HUDEP-2 (cell line): ENCODE results near the gene CD1E.
"Not testable (repeated sequence)": the region's sequence is repeated elsewhere in the genome, so short reads cannot be mapped to it uniquely, and the experiment has no call there.

Experiments used
- DNase-seq, 76 experiments: peaks; one replicate each; lab custom pipeline; 2025; ENCODE audit not compliant: unreplicated experiment in 76 of 76; lab: John Stamatoyannopoulos, UW

The CD1E gene

GRCh38 chr1:158357441-158357840 lies 3.7 kb downstream of the CD1E start:
- no peak for DNase-seq

GRCh38 chr1:158362482-158362881 lies 8.8 kb downstream of the CD1E start:
- DNase-seq, result no peak

DNA sequence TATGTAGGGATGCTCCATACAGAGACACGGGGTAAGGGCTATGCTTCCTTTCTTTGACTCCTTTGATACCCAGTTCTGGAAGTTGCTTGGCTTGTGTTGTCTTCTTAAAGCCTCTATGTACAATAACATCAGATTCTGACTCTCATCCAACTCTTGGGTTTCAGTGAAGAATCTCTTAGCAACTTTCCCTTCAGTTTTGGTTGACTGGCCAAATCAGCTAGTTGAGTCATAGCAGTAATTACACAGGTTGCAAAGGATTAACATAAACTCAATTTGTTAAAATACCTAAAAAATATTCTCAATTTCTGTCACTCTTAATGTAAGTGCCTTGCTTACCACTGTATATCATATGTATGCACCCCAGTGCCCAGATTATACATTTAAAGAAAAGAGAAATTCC lies 9.2 kb downstream of the CD1E start:
- no peak for DNase-seq

DNA sequence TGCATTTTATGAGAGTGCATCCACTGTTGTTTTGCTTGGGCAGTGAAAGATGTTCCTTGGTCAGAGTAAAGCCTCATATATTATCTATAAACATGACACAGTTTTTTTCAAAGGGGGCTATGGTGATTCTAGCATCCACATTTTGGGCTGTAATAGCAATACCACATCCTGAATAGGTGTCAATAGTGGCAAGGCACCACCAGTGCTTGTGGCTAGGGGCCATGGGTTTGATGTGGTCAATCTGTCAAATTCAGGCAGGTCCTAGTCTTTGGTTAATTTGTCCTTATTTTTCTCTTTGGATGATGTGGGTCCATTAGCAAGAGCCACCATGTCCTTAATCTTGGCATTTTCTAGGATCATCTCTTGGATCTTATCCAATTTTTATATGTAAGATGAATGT lies 13.1 kb downstream of the CD1E start:
- DNase-seq, result no peak

DNA sequence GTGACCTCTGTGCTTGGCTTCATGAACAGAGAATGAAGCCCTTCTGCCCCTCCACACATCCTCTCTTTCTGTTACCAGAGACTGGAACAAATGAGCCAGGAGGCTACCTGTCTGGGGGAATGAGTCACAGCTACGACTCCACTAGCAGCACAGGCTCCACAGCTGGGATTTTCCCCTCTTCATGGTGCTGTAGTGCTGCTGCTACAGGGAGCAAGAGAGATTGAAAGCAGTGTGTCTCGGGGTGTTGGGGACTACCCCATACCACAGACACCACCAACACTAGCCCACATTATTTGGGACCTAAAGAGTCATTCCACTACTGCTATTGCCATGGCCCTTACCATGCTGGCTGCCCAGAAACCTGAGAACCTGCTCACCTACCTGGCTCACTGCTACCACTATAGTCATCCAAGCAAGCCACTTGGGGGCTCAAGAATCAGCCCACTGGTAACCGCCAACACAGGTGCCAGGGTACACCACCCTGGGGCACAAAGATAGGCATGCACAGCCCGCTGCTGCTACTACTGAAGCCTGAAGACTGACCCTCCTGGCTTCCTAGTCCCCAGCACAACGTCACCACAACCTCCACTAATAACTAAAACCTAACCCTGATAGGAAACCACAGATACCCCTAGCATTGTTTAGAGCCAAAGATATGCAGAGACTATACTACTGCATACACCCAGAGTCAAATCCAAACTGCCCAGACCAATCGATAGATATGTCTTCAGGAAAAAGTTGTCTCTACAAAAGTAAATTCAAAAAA lies 17.7 kb downstream of the CD1E start:
- DNase-seq, result no peak

DNA sequence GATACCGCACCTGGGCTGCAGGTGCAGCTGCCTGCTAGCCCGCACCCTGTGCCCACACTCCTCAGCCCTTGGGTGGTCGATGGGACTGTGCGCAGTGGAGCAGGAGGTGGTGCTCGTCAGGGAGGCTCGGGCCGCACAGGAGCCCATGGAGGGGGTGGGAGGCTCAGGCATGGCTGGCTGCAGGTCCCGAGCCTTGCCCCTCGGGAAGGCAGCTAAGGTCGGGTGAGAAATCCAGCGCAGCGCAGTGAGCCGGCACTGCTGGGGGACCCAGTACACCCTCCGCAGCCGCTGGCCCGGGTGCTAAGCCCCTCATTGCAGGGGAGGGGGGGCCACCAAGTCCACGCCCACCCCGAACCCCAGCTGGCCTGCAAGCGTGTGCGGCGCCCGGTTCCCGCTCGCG lies 20.4 kb downstream of the CD1E start:
- not testable (repeated sequence) for DNase-seq

DNA sequence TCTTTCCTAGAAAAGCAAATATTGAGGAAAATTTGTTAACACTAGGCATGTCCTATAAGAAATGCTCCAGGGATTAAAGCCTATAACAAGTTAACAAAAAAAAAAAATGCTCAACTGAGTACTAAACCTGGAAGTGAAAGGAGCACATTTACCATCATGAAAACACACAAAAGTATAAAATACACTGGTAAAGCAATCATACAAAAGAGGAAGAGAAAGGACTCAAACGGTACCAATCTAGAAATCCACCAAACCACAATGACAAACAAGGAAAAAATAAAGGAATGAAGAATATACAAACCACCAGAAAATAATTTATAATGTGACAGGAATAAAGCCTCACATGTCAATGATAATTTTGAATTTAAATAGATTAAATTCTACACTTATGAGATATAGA lies 21.2 kb downstream of the CD1E start:
- no peak for DNase-seq

DNA sequence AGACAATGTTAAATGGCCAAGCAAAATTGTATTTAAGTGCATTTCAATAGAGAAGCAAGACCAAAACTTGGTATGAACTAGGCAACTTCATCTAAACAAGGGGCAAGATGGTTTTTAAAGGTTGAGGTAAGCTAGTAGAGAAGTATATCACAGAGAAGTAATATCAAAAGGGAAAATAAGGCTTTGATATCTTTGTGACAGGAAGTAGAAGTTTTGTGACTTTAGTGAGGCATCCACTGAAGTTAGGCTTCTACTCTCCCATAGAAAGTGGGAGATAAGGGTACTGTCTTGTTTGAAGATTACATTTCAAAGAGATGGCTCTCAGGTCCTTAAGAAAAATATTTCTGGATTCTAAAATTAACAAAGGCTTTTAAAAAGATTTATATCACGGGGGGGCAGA lies 36.6 kb downstream of the CD1E start:
- no peak for DNase-seq

DNA sequence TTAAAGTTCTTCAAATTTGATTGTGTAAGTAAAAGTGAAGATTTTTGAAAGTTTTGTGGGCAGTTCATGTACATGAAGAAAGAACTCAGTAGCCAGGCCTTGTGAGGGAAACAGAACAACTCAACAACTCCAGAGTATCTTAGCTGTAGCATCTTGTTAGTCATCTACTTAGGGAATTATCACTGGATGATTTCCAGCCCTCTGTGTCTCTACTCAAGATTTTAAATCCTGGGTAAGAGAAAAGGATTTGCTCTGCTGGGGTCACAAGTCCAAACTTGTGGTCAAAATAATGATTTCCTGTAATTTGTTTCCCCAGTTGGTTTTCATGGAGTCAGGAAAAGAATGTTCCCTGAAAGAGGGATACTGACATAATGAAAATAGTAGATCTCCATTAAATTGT lies 37.4 kb downstream of the CD1E start:
- no peak for DNase-seq

GRCh38 chr1:158393476-158393875 lies 39.8 kb downstream of the CD1E start:
- no peak for DNase-seq

DNA sequence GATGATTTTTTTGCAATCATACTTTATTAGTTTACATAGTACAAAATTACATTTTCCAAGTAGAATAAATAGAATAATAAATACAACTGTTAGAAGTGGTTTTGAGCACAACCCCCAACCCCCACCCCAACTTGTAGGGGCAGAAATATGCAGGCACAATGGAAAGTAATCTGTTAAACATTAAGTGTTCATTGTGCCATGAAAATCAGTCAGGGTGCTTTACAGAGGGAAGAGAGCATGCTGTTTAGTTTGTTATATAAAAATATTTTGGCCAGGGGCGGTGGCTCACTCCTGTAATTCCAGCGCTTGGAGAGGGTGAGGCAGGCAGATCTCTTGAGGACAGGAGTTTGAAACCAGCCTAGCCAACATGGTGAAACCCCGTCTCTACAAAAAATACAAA lies 43.0 kb downstream of the CD1E start:
- DNase-seq, result no peak

DNA sequence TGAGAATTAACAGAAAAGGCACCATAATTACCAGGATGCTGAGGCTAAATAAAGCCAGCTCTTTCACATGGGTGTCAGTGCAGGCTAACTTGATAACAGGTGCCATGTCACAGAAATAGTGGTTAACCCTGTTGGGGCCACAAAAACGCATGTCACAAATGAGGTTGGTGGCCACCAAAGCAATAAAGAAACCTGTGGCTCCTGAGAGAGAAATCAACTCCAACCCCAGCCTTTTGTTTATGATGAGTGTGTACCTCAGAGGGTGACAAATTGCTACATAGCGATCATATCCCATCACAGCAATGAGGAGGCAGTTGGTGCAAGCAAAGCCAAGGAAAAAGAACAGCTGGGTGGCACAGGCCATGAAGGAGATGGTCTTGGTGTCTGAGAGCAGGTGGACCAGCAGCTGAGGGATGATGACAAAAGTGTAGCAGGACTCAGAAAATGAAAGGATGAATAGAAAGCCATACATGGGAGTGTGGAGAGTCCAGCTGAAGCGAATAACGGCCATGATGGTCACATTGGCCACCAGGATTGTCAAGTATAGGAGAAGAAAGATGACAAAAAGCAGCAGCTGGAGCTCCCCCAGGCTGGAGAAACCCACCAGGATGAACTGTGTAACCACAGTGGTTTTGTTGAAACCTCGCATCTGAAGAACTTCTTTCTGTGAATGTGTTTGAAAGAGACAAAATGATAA lies 45.3 kb downstream of the CD1E start, which contains the start of gene OR10T2:
Gene OR10T2, minus strand, starts transcription at position 649 of the 697 bp plus-strand sequence. Its CDS starts 0 bp downstream, at position 649.
- DNase-seq, result no peak

GRCh38 chr1:158400871-158401270 lies 47.2 kb downstream of the CD1E start:
- DNase-seq, result no peak

DNA sequence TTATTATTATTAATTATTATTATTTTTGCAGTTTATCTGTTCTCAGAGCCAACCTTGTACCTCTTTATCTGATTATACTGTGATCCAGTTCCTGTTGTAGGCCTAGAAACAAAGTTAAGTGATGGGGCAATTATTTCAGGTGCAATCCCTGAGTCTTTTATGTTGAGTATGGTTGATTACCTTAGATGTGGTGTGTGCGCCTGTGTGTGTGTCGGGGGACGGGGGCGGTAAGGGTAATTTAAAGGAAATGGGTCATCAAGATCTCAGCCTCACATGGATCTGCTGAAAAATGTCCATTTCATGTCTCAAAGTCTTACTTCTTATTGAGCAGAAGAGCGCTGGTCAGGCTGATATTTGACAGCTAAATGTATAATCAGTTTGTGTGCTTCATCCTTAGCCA lies 53.4 kb downstream of the CD1E start:
- no peak for DNase-seq
